GM18520 (cell line): ENCODE data around the gene NUMA1.

Experiments used
- ATAC-seq: cut with Tn5 transposase; IDR thresholded peaks from one replicate; pipeline ENCODE4 v1.9.1; 2021; ENCODE audit not compliant: unreplicated experiment

Gene NUMA1

DNA sequence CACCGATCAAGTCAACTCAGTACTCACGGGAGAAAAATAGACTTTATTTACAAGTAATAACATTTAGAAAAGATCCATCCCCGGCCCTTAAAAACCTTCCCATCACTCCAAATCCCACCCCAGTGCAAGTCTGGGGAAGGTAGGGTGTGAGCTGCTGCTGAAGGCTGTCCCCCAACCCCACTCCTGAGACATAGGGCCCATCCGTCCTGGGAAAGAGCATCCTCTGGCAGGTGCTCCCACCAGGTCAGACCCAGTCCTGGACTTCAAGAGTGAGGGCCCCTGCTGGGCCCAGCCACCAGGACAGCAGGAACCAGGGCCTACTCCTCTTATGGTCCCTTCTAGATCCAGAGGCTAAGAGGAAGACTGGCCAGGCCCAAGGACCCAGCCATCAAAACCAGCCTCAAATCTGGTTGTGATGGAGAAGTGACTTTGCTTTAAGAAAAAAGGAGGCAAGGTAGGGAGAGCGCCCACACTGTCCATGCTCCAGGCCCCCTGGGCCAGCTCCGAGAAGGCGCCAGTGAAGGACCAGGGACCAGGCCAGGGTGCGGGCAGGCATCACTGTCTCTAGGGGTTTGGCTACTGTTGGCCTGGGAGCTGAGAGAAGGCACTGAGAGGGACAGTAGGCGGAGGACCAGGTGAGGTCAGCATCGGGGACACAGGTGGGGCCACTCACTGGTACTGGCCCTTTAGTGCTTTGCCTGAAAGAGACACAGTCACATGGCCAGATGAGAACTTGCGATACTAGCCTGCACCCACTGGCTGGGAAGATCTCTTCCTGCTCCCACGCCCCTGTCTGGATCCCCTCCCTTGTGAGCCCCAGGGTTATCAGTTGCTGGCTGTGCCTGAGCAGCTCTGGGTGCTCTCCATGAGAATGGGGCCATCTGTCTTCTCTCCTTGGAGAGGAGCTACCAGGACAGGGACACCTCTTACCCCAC is 77.2 kb downstream of the NUMA1 start:
- no peak for ATAC-seq

DNA sequence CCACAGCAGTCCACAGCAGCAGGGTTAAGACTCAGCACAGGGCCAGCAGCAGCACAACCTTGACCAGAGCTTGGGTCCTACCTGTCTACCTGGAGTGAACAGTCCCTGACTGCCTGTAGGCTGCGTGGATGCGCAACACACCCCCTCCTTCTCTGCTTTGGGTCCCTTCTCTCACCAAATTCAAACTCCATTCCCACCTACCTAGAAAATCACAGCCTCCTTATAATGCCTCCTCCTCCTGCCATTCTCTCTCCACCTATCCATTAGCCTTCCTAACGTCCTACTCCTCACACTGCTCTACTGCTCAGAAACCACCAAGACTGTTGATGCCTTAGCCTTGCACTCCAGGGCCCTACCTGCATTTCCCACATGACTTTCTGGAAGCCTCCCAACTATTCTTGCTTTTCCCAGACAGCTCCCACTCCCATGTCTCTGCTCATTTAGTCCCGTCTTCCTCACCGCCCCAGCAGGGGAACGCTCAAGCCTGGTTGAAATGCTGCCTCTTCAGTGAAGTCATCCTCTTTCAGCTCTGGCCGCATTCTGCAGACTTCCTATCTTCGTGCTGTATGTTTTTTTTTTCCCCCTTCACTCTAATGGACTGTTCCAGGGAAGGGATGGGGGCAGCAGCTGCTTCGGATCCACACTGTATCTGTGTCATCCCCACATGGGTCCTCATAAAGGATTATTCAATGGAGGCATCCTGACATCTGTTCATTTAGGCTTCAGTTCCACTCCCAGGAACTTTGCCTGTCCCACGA is 78.3 kb downstream of the NUMA1 start:
- ATAC-seq, result no peak

DNA sequence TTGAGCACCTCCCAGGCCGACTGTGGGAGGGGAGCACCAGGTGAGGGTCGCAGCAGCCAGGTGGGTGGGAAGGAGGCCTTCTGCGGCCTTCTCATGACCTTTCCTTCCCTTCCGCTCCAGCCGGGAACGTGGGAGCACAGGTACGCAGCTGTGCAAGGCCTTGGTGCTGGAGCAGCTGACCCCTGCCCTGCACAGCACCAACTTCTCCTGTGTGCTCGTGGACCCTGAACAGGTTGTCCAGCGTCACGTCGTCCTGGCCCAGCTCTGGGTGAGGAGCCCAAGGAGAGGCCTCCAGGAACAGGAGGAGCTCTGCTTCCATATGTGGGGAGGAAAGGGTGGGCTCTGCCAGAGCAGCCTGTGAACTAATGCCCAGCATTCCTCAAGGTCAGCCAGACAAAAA is 79.1 kb downstream of the NUMA1 start:
- no peak for ATAC-seq

DNA sequence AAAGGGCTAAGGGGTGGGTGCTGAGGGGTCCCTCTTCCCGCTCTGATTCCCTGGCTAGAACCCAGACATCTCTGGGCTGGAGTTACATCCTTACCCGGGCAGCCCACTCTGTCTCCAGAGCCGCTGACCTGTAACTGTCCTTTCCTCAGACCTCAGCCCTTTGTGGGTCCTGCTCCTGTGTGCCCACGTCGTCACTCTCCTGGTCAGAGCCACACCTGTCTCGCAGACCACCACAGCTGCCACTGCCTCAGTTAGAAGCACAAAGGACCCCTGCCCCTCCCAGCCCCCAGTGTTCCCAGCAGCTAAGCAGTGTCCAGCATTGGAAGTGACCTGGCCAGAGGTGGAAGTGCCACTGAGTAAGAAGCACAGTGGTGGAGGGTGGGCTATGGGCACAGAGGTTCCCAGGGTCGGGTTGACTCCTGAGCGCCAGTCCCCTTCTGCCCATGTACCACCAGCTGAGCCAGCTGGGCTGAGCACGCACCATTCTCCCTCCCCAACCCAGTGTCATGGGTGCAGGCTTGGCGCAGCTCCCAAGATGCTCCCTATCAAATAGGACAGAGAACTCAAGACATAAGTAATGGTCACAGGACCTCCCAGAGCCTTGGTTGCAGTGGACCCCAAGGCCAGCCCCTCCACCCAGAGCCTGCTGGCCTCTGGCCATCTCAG is 80.0 kb downstream of the NUMA1 start:
- ATAC-seq, result no peak

DNA sequence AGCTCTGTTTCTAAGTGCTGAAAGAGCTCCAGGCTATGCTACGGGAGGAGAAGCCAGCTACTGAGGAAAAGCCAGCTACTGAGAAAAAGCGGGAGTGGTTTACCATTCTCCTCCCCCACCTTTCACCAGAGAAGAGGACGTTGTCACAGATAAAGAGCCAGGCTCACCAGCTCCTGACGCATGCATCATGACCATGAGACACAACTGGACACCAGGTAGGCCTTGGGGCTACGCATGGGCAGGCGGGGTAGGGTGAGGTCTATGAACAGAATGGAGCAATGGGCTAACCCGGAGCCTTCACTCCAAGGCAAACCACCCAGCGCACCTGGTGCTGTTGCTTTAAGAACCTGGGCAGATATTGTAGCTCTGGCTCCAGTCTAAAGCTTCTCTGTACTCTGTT is 80.5 kb downstream of the NUMA1 start:
- no peak for ATAC-seq

DNA sequence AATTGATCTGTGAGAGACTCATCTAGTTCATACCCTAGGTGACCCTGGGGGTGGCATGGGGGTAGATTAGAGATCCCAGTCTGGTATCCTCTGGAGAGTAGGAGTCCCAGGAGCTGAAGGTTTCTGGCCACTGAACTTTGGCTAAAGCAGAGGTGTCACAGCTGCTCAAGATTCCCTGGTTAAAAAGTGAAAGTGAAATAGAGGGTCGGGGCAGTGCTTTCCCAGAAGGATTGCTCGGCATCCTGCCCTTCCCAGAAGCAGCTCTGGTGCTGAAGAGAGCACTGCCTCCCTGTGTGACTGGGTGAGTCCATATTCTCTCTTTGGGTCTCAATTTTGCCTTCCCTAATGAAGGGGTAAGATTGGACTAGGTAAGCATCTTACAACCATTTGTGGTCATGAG is 81.0 kb downstream of the NUMA1 start:
- no peak for ATAC-seq

DNA sequence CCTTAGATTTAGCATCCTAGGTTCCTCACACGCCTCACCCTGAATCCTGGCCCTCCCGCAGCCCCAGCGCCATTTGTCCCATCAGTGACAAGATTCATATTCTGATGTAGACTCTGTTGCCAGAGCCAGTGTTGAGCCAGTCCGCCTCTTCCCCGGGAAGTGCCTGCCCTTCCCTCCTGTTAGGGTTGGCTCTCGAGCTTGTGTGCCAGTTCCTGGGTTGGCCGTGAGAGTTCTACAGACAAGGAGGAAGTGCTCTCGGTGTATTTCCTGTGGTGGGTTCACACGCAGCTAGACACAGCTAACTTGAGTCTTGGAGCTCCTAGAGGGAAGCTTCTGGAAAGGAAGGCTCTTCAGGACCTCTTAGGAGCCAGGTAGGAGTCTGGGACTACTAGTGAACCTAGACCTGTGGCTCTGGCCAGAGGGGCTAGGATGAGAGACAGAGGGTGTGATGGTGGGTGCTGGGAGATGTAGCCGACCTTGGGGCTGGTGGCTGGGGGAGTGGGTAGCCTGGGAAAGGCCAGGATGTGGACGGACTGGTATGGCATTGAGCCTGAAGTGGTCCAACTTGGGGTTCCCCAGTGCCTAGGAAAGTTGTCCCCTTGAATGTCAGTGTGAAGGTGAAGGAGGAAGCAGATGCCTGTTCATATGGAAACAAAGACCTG is 81.6 kb downstream of the NUMA1 start, which contains the start of gene IL18BP:
IL18BP (plus strand) TSS at position 261 of the 662 bp plus-strand sequence. CDS start 1,076 bp downstream, outside the sequence.
- no peak for ATAC-seq

DNA sequence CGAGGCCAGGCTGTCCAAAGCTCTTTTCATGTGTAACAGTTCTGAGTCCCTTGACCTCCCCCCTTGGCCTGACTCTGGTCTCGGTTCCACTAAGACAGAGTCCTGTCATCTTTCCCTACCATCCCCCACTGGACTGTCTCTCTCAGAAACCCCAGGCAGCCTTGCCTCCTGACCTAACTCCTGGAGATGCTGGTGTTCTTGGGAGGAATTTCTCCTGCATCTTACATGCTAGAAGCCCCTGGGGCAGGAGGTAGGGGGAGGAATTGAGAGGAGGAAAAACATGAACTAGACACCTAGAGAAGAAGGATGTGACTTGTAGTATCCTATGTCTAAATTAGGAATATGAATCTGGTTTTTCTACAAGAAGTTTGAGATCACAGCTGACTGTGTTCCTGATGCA is 82.3 kb downstream of the NUMA1 start:
- ATAC-seq, result no peak

DNA sequence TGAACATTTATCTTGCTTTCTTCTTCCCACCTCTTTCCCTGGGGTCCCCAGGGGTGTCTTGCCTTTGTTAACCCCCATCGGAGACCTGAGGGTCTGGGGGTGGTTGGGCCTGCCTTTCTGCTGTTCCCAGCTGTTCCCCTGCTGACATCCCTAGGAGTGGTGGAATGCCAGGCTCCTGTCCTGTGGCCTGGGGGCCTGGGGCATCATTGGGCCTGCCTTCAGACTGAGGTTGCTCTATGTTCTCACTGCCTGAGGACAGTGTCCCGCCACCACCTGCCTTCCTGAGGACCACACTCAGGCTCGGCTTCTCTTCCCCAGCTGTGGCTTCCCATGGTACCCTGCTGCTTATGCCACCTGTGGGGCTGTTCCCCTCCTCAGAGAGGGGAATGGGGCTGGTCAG is 82.7 kb downstream of the NUMA1 start:
- no peak for ATAC-seq

DNA sequence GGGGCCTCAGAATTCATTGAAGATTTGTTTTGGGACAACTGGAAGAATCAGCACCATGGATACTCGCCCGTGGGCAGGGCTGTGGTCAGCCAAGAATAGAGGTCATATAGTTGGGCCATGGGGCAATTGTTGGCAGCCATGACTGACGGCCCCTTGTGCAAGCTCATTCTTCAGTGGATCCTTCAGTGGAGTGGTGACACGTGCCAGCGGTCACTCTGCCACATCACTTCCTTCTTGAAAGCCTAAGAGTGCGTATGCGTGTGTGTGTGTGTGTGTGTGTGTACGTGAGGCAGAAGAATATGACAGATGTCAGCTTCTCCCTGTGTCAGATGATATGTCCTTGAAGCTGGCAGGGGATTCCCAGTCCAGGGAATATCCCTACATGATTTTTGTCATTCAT is 83.4 kb downstream of the NUMA1 start:
- ATAC-seq, result no peak

DNA sequence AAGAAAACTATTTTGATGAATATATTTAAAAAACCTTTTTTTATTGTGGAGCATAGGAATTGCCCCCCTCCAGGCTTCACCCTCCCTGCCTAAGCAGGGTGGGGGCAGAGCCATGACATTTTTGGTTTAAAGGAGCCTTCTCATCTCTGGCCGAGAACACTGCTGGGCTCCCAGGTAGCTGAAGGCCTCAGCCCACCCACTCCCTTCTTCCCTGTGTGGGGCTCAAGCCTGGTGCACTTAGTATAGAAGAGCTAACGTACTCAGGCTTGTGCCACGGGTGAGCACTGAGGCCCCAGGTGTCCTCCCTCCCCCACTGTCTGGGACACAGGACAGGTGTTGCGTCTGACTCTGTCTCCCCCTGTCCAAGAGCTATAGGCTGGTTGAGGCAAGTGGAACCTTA is 83.8 kb downstream of the NUMA1 start:
- no peak for ATAC-seq

DNA sequence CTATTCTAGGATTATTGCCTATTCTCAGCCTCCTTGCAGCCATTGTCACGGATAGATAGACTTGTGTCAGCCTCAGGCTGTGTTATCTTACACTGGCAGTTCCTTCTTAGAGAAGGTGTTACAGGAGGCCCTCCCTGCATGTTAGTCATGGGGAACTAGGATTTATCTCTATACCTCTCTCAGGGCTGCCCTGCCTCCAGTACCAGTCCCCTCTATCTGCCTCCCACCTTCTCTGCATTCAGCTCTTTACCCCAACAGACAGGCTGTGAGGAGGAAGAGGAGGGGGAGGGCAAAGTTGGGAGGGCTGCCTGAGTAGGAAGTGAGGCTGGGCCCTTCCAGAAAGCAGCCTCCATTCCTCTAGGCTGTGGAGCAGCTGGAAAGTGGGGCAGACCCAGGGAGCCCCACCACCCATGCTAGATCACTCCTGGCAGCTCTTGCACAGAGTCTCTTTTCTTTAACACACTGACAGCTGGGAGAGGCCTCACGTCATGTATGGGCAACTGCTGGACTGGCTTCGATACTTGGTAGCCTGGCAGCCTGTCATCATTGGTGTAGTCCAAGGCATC is 84.5 kb downstream of the NUMA1 start:
- ATAC-seq, result no peak

DNA sequence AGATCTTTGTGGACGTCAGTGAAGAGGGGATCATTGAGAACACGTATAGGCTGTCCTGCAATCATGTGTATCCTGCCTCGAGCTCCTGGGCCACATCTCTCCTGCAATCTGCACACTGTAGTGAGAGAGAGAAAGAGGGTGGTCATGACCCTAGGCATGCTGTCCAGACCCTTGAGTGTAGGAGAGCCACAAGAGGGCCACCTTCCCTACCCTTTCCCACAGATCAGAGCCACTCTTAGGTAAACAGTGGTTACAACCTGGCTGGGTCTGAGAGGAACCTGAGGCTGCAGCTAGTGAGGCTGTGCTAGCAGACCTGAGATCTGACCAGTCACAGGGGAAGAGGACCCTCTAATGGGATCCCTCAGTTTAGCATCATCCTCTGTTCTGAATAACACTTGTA is 85.6 kb downstream of the NUMA1 start:
- ATAC-seq, result no peak

DNA sequence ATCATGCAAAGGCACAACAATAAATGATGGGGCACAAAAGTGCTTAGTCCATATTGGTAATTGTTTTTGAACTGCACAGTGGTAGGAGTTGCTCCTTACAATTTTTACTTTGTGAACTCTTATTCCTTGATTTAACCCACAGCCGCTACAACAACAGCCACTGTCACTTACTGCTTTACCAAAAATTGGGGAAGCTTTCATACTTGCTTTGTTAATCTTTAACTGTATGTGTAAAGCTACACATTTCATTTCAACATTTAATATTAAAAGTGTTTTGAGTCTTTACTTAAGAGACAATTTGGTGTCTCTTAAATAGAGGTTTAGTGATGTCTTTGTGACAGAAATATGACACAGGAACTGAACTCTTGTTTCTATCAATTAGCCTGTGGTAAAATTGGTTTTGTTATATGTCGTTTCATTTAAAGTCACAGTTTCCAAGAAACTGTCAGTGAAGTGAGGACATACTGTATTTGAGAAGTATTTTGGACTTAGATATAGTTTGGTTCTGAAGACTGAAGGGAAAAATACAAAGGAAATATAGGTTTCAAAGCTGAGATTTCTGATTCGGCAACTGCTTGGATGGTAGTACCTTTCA is 88.1 kb downstream of the NUMA1 start:
- ATAC-seq, result peak; percentile 29

DNA sequence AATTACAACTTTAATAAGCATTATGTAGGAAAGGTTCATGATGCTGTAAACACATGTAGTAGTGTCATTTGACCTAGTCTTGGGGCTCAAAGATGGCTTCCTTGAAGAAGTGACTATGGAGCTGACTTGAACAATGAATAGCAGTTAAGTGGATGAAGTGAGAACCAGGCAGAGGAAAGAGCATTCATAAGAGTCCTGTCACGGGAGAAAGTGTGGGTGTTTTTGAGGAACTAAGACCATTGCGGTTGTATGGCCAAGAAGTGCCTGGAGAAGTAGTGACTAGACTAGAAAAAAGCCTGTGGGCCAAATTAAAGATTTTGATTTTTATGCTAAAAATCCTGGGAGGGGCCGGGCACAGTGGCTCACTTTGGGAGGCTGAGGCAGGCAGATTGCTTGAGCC is 88.8 kb downstream of the NUMA1 start:
- peak; percentile 59 for ATAC-seq

DNA sequence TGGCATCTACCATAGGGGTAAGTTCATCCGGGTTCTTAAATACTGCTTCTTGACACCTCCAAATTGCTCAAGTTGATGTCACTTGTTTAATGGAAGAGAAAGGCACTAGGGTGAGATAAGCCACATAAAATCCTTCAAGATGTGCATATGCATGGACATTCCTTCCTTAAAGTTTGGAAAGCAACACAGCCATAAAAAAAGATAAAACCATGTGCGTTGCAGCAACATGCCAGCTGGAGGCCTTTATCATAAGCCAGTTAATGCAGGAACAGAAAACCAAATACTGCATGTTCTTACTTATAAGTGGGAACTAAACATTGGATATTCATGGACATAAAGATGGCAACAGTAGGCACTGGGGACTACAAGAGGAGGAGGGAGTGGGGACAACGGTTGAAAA is 89.6 kb downstream of the NUMA1 start:
- ATAC-seq, result no peak

DNA sequence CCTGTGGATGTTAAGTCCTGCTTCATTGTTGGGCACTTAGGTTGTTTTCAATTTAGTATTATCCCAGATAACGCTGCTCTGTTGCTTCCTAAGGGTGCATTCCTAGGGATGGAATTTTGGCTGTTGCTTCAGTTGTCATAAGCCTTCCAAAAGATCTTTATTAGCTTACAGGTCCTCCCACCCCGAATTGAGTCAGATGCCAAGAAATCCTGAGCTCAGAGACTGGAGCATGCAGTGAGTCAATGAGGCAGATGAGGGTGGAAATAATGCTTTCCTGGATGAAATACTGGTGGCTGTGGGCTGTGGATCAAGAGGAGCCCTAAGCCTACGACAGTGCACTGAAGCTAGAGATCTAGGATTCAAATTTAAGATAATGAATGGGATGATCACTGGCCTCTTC is 92.3 kb downstream of the NUMA1 start:
- ATAC-seq, result no peak

DNA sequence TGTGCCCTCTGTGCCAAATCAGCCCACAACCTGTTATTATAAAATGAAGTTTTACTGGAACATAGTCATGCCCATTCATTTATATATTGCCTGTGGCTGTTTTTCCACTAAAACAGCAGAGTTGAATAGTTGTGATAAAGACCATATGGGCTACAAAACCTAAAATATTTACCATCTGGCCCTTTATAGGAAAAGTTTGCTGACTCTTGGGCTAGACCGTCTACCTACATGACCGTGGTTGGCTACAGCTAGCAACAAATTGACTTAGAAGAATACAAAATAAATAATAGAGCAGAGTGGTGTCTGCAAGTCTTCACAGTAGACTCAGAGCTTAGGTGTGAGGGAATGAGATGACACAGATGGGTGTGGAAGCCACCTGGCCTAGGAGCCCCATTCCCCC is 92.8 kb downstream of the NUMA1 start:
- no peak for ATAC-seq

DNA sequence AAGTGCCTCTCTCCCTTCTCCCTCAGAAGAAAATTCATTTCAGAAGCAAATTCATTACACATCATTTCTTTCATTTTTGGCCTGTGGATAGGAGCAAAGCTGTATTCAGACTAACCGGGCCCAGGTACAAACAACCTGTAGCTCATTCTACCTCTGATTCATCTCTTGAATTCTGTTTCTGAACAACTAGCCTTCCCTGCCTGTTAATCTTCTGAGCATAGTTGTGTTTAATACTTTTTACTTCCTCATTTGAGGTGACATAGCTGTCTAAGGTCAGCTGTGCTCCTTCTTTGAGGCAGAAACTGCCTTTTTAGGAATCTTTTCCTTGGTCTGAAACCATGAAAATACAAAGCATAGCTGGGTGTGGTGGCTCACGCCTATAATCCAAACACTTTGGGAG is 94.2 kb downstream of the NUMA1 start:
- ATAC-seq, result no peak

DNA sequence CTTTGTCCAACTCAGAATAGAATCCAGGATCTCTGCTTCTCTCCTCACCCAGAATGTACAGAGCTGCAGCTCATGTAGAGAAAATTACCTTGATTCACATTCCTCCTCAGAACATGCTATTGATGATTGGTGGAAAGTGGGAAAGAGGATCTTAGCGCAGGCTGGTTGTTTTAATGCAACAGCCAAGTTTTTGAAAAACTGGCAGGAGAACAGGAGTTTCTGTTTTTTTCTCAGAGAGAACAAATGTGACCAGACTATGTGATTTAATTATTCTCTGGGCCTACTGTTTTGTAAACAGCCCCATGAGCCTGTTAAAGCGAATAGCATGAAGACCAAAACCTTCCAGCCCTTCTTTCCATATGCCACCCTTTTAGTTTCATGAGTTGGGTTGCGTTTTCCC is 100.7 kb downstream of the NUMA1 start:
- no peak for ATAC-seq
